GM03348 (cell line): ENCODE results near the gene POLN.

Source experiments
- DNase-seq: peaks from one replicate; pipeline ENCODE4 v3.0.0; 2012; ENCODE audit warnings: low spot score

POLN gene

GRCh38 chr4:2262145-2262943 lies 20.4 kb upstream of the POLN start:
- DNase-seq, result peak; percentile 99

- DNase-seq, result no peak
Measured at GRCh38 chr4:2261853-2262144, 19.9 kb upstream of the POLN start, which contains the start of gene MXD4. Gene MXD4, minus strand, starts transcription at chr4:2262109. Its CDS starts 129 bp downstream, at chr4:2261980.

GRCh38 chr4:2261110-2261852 lies 19.4 kb upstream of the POLN start:
- peak; percentile 90 for DNase-seq

GRCh38 chr4:2260344-2261109 lies 18.6 kb upstream of the POLN start:
- peak; percentile 24 for DNase-seq

- DNase-seq, result no peak
Measured at GRCh38 chr4:2259541-2260343, 17.8 kb upstream of the POLN start.

- no peak for DNase-seq
Measured at GRCh38 chr4:2259036-2259540, 17.2 kb upstream of the POLN start.

- DNase-seq, result no peak
Measured at GRCh38 chr4:2258091-2259035, 16.4 kb upstream of the POLN start.

GRCh38 chr4:2257361-2258081 lies 15.6 kb upstream of the POLN start:
- no peak for DNase-seq

GRCh38 chr4:2256781-2257191 lies 14.9 kb upstream of the POLN start:
- no peak for DNase-seq

- DNase-seq, result no peak
Measured at GRCh38 chr4:2256156-2256731, 14.3 kb upstream of the POLN start.

GRCh38 chr4:2255501-2256155 lies 13.7 kb upstream of the POLN start:
- no peak for DNase-seq

GRCh38 chr4:2254665-2255500 lies 13.0 kb upstream of the POLN start:
- no peak for DNase-seq

- DNase-seq, result no peak
Measured at GRCh38 chr4:2253160-2254084, 11.5 kb upstream of the POLN start.

- DNase-seq, result no peak
Measured at GRCh38 chr4:2252530-2253091, 10.7 kb upstream of the POLN start.

GRCh38 chr4:2251795-2252529 lies 10.0 kb upstream of the POLN start:
- no peak for DNase-seq
